Panc1 (cell line): ENCODE results near the gene CBX7. TPM values are rescaled to one million over a fixed set of nuclear protein-coding genes. Genes with fewer than 3 reads are reported as not detected.

Source experiments
- ATAC-seq: fragments of 200-7000 bp; cut with Tn5 transposase; 2 replicates; pipeline ENCODE4 v1.9.1; 2020; ENCODE audit warnings: mild to moderate bottlenecking, moderate library complexity
- BruUV-seq: library from RNA; stranded (reverse); fragments of 400-500 nt; replicated peaks from 2 replicates; lab custom pipeline; 2021; lab: Mats Ljungman, UMichigan
- CTCF ChIA-PET: fragments of 300-600 bp; sonication (Branson Sonifier 250); formaldehyde crosslinking; loops from one replicate; lab custom pipeline; 2022; ENCODE audit warnings: antibody characterized with exemption; lab: Charles Lee
- POLR2A ChIA-PET: fragments of 300-600 bp; sonication (Branson Sonifier 250); formaldehyde crosslinking; loops from one replicate; lab custom pipeline; 2022; ENCODE audit warnings: antibody characterized with exemption; lab: Charles Lee
- DNase-seq: peaks from one replicate; pipeline ENCODE4 v3.0.0-alpha.2; 2010; ENCODE audit warnings: low read depth, low spot score
- H3K27ac ChIP-seq: 2 replicates; pipeline ENCODE4 v1.5.1; 2011; ENCODE audit warnings: mild to moderate bottlenecking, low read length, inconsistent platforms
- H3K27me3 ChIP-seq: fragments of 200-500 bp; sonication (Bioruptor generic); 2 replicates; pipeline ENCODE4 v1.6.0; 2014; ENCODE audit warnings: low read length, inconsistent platforms; ENCODE audit not compliant: control insufficient read depth, insufficient read depth
- H3K36me3 ChIP-seq: fragments of 200-500 bp; sonication (Bioruptor generic); 2 replicates; pipeline ENCODE4 v1.5.1; 2014; ENCODE audit warnings: inconsistent platforms, mild to moderate bottlenecking, low read length, moderate library complexity; ENCODE audit not compliant: control insufficient read depth, insufficient read depth
- H3K4me1 ChIP-seq: 2 replicates; pipeline ENCODE4 v1.5.1; 2011; ENCODE audit warnings: inconsistent platforms, mild to moderate bottlenecking, low read length, moderate library complexity; ENCODE audit not compliant: control insufficient read depth, insufficient read depth
- H3K4me3 ChIP-seq, 2 experiments: 2 replicates each; pipeline ENCODE4 v1.5.1; 2011 to 2012; ENCODE audit warnings: low read depth in 2 of 2, low read length in 2 of 2, mild to moderate bottlenecking in 2 of 2, inconsistent platforms in 1 of 2, moderate library complexity in 1 of 2
- H3K9me3 ChIP-seq: fragments of 200-500 bp; sonication (Bioruptor generic); 2 replicates; pipeline ENCODE4 v1.5.1; 2014; ENCODE audit warnings: low read depth, mild to moderate bottlenecking, inconsistent platforms, low read length, moderate library complexity; ENCODE audit not compliant: control insufficient read depth, insufficient read depth
- CTCF ChIP-seq: fragments of 450-650 bp; IDR thresholded peaks from 2 replicates; pipeline ENCODE4 v1.5.1; 2017; ENCODE audit warnings: mild to moderate bottlenecking
- POLR2AphosphoS5 ChIP-seq: IDR thresholded peaks from 2 replicates; pipeline ENCODE4 v1.6.1; 2012; ENCODE audit warnings: mild to moderate bottlenecking, low read depth, low read length, moderate library complexity
- REST ChIP-seq, 2 experiments: IDR thresholded peaks; 2 replicates each; pipeline ENCODE4 v1.6.1; 2011 to 2012; ENCODE audit warnings: low read depth in 2 of 2, control low read depth in 1 of 2, low read length in 1 of 2, mild to moderate bottlenecking in 1 of 2, moderate library complexity in 1 of 2; ENCODE audit not compliant: insufficient read depth in 1 of 2
- SIN3A ChIP-seq: IDR thresholded peaks from 2 replicates; pipeline ENCODE4 v1.6.1; 2012; ENCODE audit warnings: low read depth, mild to moderate bottlenecking, low read length, moderate library complexity, borderline replicate concordance; ENCODE audit not compliant: insufficient read depth
- TCF7L2 ChIP-seq: IDR thresholded peaks from 2 replicates; pipeline ENCODE4 v1.6.1; 2011; ENCODE audit warnings: mild to moderate bottlenecking, low read depth, low read length, inconsistent platforms
- in situ Hi-C: cut with HindIII; loops from 2 replicates; pipeline ENCODE4 v1.10.0; 2016; ENCODE audit warnings: low sequenced_read_pairs, low pct_unique_long_range_greater_than_20kb
- intact Hi-C: fragments of 100-400 bp; cut with micrococcal nuclease; formaldehyde crosslinking; loops from one replicate; pipeline ENCODE4 v1.10.0; 2022; ENCODE audit not compliant: unreplicated experiment
- total RNA-seq: library from RNA; stranded (reverse); gene quantifications from one replicate; pipeline ENCODE4 v1.2.1, GENCODE V29; 2021; ENCODE audit not compliant: unreplicated experiment

CBX7 gene
- total RNA-seq, 1 experiment from 2014 or later = 14.5 TPM

GRCh38 chr22:39129746-39130145 is 22.7 kb downstream of the CBX7 start:
- Histone ChIP-seq H3K9me3 (no peaks in the 10 kb centered on the region), H3K27ac (no peak overlapping the region), H3K4me3 (no peak overlapping the region), H3K27me3 (no peaks in the 10 kb centered on the region), H3K36me3 (no peaks in the 10 kb centered on the region), H3K4me1 (peaks cover 7% of the 10 kb centered on the region; the same call in 1 of the 2 replicates)
- CTCF ChIA-PET = no interaction called here
- in situ Hi-C loops = no loop called here
- ATAC-seq (no peak), DNase-seq (no peak)
- TF ChIP-seq REST (IDR thresholded peaks at IDR 0.05; ENCODE audit: insufficient read depth in 1 of 2, low read depth in 2 of 2, low read length in 1 of 2) = no peak
- no peak for TF ChIP-seq POLR2AphosphoS5
- TF ChIP-seq SIN3A = no peak
- TF ChIP-seq TCF7L2 = no peak
- no peak for TF ChIP-seq CTCF
- intact Hi-C loops = no loop called here
- no TSS peak for BruUV-seq
- POLR2A ChIA-PET = no interaction called here

GRCh38 chr22:39129081-39129480 is 23.4 kb downstream of the CBX7 start:
- no peak for ATAC-seq
- intact Hi-C loops = no loop called here
- no peaks in the 10 kb centered on the region for H3K36me3 ChIP-seq
- DNase-seq = no peak
- H3K4me3 ChIP-seq = no peak overlapping the region
- H3K27ac ChIP-seq = no peak overlapping the region
- TF ChIP-seq CTCF = no peak
- TF ChIP-seq SIN3A = no peak
- no peak for TF ChIP-seq POLR2AphosphoS5
- TF ChIP-seq TCF7L2 = no peak
- no peak for TF ChIP-seq REST (IDR thresholded peaks at IDR 0.05; ENCODE audit: insufficient read depth in 1 of 2, low read depth in 2 of 2, low read length in 1 of 2)
- no peaks in the 10 kb centered on the region for H3K27me3 ChIP-seq
- peaks cover 7% of the 10 kb centered on the region; the same call in 1 of the 2 replicates for H3K4me1 ChIP-seq
- no TSS peak for BruUV-seq
- no peaks in the 10 kb centered on the region for H3K9me3 ChIP-seq
- in situ Hi-C loops = no loop called here
- ChIA-PET CTCF (no interaction called here), POLR2A (no interaction called here)
